Measurements from ENCODE around the gene SPARC.

The SPARC gene

DNA sequence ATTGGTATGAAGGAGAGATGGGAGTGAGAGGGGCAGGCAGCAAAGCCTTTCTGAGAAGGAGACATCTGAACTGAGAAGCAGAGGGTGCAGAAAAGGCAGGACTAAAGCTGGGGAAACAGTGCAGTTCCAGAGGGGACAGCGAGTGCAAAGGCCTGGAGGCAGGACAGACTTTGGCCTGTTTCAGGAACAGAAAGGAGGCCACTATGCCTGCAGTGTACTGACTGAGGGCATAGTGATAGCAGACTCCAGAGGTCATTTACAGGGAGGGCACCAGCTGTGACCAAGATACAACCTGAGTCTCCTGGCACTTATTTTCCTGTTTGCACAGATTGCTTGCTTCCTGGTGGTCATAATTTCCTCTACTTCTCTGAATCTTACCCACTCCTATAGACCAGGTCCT lies 29.6 kb downstream of the SPARC start:
- no peak for DNase-seq

DNA sequence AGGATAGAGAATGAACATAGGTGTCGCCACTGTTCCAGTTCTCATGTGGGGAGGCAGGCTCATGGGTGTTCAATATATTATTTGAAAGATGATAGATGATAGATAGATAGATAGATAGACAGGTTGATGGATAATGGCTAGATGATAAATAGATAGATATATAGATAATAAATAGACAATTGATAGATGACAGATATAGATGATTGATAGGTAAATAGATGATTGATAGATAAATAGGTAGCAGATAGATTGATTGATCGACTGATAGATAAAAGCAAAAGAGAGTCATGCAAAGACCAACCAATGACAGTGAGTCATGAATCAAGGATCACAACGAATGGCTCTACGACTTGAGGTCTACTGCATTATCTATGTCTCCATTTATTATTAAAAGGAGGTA lies 30.4 kb downstream of the SPARC start:
- no peak for DNase-seq

DNA sequence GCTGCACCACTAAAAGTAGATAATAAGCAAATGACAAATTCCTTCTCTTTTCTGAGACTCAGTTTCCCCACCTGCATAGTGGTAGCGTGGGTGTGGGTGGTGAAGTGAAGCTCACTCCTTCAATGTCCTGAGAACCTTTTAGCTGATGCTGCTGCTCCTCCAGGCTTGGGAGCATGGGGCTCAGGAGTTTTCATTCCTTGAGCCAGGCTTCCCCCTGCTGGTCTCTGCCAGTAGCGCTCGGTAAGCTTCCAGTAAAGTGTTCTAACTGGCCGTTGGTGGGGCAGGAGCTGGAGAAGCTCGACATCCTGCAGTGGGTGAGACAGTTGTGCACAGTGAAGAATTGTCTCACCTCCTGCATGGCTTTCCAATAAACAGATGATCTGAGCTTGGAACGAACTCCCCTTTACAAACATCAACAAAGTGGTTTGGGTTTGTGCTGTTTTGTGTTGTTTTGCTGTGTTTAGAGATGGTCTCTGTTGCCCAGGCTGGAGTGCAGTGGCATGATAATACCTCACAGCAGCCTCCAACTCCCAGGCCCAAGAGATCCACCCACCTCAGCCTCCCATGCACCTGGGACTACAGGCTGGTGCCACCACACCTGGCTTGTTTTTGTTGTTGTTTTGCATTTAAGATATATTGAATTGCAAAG lies 34.6 kb downstream of the SPARC start:
- DNase-seq, result peak; percentile 43

DNA sequence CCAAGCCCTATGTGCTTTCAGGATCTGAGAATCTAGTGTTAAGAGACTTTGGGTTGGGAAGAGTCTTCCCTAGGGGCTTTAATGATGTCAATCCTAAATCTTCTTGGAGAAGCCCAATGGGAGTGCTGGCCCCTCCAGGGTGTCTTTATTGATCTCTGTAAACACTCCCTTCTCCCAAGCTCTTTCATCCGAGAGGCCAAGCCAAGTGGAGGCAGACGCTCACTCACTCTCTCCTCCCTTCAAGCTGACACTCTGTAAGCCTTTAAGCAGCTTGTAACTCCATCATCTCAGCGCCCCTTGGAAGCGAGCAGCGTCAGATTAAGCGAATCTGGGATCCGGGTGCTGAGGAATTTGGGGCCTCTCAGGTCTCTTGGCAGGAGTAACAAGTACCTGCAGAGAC lies 37.7 kb downstream of the SPARC start:
- DNase-seq, result no peak

DNA sequence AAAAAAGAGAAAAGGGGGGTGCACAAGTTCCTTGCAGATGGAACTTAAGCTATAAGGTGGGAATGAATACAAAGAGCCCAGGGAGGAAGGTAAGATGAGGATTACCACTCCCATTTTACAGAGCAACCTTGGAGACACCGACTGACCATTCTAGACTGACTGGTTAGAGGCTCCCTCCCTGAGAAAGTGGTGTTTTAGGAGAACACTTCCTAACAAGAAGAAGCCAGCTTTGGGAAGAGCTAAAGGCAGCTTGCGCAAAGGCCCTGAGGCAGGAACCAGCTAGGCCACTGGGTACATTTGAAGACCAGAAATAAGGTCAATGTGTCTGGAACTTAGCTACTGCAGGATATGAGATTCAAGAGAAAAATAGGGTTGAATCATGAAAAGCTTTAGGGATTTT lies 38.6 kb downstream of the SPARC start:
- DNase-seq, result no peak

DNA sequence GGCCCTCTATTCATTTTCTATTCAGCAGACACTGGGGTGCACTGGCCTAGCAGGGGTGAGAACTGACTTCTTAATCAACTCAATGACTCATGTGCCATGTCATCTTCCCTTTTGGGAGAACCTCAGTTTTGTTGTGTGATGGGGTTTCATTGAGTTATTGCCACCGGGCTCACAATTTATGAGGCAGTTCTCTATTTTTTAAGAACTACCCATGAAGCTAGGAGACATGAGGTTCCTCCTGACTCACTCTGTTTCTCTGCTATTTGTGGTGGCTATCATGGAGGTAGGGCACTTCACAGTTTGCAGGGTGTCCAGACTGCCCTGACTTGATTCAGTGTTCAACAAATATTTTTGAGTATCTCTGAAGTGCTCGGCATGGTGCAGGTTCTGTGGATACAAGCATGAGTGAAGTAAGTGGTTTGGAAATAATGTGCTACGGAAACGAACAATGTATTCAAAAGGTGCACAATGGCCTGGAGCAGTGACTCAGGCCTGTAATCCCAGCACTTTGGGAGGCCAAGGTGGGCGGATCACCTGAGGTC lies 39.3 kb downstream of the SPARC start:
- DNase-seq, result no peak

DNA sequence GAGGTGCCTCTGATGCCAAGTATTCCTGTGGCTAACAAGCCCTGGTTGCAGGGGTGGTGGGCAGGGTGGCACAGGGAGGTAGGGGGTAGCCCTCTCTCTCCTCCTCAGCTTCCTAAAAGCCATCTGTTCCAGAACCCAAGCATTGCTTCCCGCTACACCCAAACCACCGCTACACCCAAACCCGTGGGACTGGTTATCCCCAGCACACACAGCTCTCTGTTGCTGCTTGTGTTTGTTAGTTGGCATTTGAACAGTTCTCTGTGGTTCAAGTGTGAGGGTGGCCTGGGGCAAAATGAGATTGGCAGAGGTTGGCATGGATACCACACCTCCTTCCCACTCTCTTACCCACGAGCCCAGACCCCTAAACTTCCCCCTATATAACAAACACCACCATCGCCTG lies 40.4 kb downstream of the SPARC start:
- no peak for DNase-seq

DNA sequence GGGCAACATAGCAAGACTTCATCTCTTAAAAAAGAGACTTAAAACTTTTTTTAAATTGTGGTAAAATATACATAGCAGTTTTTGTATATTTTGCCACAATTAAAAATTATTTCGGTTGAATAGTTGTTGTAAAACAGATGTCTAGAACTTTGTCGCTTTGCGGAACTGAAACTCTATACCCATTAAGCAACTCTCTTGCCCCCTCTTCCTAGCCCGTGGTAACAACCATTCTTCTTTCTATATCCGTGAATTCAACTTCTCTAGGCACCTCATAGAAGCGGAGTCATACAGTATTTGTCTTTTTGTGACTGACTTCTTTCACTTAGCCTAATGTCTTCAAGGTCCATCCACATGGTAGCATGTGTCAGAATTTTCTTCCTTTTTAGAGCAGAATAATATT lies 43.3 kb downstream of the SPARC start:
- DNase-seq, result no peak

DNA sequence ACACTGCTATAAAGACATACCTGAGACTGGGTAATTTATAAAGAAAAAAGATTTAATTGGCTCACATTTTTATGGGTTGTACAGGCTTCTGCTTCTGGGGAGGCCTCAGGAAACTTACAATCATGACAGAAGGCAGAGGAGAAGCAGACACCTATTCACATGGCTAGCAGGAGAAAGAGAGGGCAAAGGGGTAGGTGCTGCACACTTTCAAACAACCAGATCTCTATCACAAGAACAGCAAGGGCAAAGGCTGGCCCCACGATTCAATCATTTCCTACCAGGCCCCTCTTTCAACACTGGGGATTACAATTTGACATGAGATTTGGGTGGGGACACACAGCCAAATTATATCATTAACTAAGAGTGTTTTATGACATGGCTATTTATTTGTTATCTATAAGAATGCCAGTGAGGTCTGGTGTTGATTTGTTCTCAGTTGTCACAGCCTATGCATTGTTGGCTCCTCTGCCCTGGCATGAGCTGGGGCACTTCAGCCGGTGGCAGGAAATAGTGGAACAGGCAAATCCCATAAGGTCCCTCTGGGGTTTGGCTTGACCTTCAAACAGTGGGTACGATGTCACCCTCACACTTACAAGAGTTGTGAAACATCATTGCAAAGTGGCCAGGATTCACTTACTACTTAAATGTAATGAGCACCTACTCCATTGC lies 44.1 kb downstream of the SPARC start:
- DNase-seq, result no peak

DNA sequence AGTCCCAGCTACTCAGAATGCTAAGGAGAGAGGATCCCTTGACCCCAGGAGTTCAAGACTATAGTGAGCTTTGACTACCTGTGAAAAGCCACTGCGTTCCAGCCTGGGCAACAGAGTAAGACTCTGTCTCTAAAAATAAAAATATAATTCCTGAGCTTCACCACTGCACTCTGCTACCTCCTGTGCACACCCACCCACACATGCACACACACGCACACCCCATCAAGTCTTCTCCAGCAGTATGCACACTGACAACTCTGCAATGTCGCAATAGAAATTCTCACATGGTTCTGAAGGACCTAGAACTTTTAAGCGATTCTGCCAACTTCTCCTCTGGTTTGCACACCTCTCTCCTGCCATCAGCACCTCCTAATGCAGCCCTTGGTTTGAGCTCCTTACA lies 48.1 kb downstream of the SPARC start:
- DNase-seq, result no peak

DNA sequence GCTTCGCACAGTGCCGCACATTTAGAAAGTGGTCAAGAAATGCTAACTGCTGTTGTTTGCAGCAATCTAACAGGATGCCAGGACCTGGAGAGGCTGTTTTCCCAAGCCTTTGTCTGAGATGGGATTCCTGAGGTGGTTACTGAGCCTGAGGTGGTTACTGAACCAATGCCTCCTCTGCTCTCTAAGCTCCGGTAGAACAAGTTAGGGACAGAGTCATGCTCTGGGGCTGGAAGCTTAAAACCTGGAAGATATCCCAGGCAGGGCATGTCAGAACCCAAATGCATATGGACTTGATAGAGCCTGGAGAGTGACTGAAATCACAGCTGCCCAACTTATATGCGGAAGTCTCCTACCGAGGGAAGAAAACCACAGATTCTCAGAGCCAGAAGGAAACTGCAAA lies 49.0 kb downstream of the SPARC start:
- DNase-seq, result no peak

DNA sequence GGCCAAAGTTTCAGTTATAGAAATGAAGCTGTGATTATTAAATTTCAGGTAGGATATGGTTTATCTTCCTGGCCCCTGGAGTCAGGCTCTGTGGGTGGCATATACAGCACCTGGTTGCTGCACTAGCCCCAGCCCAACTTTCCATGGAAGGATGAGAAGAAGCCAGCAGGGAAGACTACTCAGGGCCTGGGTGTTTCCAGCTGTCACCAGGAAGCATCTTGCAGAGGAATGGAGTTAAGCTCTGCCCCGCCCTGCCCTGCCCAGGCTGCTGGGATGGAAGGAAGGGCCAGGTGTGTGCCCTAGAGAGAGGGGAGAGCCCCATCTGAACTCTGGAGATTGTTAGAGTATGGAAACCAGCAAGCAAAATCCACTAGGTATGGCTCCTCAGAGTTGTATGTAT lies 52.8 kb downstream of the SPARC start:
- no peak for DNase-seq

DNA sequence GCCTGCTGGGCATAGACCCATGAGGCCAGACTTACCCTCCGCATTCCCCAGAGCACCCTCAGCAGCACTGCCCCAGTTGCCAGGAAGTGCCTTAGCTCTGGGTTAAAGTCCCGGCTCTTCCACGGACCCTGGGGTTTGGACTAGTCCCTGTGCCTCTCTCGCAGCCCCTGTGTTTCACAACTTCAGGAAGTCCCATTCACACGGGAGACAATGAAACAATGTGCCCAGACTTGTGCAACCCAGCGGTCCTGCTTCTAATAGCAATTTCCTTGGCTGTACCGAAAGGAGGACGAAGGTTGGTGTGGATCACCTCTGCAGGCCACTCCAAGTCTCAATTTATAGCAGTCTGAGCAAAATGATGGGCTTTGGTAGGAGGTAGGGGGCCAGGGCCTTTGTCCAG lies 53.8 kb downstream of the SPARC start:
- DNase-seq, result no peak

DNA sequence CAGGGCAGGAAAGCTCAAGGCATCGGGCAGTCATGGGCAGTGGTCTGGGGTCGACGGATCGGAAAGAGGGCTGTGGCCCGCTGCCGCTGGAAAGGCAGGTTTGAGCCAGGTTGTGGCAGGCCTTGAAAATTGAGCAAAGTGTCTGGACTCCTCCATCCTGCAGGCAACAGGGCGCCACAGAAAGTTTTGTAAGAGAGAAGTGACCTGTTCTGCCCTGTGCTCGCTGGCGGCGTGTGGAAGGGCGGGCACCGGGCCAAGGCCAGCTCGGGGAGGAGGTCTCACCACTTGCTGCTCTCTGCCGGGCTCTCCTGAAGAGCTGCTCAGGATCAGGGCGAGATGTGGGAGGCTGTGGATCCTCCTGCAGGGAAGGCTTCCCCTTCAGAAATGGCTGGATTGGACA lies 54.2 kb downstream of the SPARC start:
- DNase-seq, result no peak

DNA sequence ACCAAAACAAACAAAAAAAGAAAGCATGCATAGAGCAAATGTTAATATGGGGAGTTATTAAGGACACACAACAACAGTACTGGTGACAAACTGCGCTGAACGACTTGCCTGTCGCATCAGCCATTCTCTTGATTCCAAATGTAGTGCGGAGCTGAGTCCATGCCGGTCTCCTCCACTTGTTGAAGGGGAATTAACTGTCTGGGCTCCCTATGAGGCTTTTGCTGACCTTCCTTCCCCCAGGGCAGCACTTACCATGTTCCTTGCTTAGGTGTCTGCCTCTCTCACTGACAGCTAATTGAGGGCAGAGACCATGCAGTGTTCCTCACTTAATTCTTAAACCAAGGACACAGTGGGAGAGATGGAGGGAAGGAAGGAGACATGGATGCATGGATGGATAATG lies 54.8 kb downstream of the SPARC start:
- DNase-seq, result no peak

DNA sequence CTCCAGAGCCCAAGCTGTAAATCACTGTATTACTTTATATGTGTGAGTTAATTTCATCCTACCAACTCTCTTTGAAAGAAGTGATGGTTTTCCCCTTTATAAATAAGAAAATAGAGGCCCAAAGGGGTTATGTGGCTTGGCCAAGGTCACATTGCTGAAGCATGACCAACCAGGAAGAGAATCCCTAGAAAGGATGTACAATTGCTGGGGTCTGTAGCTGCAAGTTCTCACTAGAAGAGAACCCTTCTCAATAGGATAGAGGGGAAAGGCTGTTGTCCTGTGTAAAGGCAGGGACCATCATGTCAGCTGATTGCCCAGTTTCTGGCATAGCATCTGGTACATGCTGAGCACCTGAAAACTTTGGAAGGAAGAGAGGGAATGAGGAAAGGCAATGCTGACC lies 56.6 kb downstream of the SPARC start:
- DNase-seq, result no peak

DNA sequence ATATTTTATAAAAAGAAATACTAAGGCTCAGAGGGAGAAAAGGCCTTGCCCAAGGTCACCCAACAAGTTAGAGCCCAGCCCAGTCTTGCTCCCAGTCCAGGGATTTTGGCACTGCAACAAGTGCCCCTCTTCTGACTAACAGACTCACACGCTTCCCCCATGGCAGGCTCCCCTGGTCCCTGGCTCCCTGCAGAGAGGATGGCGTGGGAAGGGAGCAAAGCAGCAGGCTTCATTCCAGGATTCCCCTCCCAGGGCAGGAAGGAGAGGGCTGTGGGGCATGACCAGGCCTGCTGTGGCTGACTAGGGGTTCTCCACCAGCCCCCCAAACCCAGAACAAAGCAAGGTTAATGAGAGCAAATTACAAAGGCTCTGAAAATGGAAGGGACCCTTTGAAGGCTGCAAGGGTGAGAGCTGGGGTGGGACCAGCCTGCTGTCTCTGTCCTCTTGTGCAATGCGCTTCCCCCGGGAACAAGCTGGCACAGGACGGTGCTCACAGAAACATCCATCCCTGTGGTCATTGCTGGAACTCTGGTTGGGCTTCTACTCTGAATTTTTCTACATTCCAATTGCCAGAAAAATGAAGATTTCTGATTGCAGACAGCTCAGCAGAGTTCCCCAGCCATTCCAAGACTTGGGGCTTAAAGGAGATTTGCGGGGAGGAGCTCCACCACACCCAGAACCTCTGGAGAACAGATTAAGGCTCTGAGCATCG lies 58.4 kb downstream of the SPARC start:
- DNase-seq, result no peak

DNA sequence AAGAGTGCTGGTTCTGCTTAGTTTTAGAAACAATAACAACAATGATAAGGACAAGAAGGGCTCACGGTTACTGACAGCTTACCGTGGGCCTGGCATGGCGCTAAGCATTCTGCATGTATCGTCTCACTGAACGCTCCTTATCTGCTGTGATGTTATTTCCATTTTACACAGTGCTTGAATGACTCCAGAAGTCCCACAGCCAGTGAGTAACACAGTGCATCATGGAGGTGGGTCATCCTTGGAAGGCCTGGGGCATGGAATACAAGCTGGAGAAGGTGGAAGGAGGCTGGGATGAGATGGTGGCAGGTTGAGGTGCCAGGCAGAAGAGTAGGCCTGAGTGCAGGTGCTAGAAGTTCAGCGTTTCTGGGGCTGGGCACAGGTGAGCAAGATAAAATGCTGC lies 59.1 kb downstream of the SPARC start:
- DNase-seq, result no peak

DNA sequence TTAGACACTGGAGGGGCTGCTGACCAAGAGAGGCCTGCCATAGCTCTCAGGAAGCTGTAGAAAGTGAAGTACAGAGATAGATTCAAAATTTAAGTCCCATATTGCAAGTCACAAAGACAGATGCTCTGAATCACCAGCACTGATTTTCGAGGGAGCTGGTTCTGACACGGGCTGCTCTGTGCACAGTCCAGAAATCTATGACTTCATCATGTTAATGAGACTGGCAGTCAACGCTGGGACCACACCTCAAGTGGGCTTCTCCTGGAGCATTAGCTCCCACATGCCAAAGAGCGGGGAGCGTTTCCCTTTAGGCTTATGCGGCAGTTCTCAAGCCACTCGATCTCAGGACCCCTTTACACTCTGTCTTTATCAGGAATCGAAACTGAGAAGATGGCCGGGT lies 61.4 kb downstream of the SPARC start:
- no peak for DNase-seq

DNA sequence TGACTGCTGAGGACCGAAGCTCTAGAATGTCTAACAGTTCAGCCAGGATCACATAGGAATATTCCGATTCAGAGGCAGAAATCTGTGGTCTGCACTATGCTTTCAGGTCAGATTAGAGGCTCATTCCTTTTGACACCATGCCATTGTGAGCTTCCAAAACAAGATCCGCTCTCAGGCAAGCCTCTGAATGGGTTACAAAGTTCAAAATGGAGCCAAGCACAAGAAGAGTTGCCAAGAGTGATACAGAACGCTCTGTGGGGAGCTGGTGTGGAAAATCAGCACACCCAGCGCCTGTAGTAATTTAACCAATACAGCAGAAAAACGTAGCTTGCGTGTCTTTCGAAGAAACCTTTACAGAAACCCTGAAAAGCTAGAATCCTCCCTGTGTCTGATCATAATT lies 62.2 kb downstream of the SPARC start:
- DNase-seq, result no peak

DNA sequence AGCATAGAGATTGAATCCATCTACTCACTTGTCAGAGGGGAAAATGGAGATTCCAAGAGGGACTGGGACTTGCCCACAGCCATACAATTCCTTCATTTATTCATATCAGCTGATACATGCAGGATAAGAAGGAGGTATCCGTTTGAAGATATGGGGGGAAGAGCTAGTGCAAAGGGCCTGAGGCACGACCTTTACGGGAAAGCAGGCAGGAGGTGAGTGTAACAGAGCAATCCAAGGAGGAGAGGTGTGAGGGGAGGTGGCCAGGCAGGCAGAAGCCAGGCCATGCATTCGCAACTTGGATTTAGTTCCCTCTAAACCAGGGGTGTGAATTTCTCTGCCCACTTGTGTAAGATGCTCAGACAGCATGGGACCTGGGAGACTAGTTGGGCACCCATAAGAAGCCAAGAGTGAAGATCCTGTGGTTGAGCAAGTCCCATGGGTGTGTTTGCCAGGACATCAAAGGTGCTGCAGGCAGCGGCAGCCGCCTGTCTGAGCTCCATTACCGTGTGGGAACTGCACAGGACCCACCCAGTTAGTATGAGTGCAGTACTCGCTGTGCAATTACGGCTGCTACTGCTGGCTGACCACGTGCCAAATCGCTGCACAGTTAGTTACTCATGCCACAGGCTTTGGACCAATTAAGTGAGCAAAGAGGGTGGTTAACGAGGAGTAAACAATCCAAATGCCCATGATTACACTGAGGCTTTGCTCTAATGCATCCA lies 64.2 kb downstream of the SPARC start:
- no peak for DNase-seq

DNA sequence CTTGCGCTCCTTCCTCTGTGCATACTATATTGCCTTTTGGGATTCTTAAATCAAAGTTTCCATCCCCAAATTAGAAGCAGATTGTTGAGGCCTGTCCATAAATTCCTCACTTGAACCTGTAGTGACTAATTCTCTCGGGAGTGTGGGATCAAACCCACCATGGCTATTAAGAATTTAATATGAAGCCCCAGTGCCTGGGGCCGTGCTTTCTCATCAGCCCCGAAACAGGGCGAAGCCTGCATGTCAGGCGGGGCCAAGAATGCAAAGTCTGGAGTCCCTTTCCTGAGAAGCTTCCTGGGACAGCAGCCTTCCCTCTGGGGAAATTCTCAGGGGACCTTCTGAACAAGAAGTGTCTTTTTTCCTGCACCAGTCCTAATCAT lies 66.3 kb downstream of the SPARC start:
- no peak for DNase-seq

DNA sequence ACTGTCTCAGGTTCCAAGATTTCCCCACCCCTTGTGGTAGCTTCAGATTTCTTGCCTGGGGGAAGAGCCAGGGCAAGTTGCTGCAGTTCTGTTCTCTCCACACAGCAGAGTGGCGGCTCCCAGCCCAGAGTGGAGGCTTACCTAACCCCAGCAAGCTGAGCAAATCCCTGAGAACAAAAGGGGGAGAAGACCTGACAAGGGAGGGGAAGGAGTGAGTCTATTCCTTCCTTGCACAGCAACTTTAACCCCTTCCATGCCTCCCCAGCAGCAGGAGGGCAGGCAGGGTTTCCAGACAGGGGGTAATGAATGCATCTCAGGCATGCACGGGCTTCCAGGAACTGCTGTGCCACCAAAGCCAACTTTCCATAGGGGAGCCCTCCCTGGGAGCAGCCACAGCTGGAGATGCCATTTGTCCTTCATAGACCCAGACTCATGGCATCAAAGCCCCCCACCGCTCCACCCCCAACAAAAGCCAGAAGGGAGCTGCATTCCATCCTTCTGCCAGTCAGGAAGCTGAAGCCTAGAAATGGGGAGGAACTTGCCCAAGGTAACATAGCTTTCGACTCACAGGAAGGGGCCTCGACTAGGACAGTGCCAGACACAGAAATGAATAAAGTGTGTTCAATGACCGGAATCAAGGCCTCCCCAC lies 66.8 kb downstream of the SPARC start:
- DNase-seq, result no peak
